GM23338 (cell line): ENCODE results near the gene GRM8.

ENCODE experiments used
- CREB1 ChIP-seq: fragments of 250-450 bp; sonication (Bioruptor Pico); IDR thresholded peaks from 2 replicates; pipeline ENCODE4 v1.5.0; 2020; ENCODE audit warnings: low read depth, mild to moderate bottlenecking, moderate library complexity
- ETS1 ChIP-seq: IDR thresholded peaks from 2 replicates; pipeline ENCODE4 v1.6.1; 2016; ENCODE audit warnings: antibody characterized with exemption
- EZH2 ChIP-seq: fragments of 200-600 bp; sonication (generic); IDR thresholded peaks from one replicate; pipeline ENCODE4 v1.8.0; 2017; ENCODE audit warnings: antibody characterized with exemption, mild to moderate bottlenecking, low read depth; ENCODE audit not compliant: unreplicated experiment
- EZH2phosphoT487 ChIP-seq: fragments of 200-600 bp; sonication (generic); IDR thresholded peaks from one replicate; pipeline ENCODE4 v1.8.1; 2018; ENCODE audit warnings: antibody characterized with exemption; ENCODE audit not compliant: unreplicated experiment
- JUNB ChIP-seq: IDR thresholded peaks from one replicate; pipeline ENCODE4 v1.6.1; 2016; ENCODE audit warnings: antibody characterized with exemption; ENCODE audit not compliant: unreplicated experiment
- NANOG ChIP-seq: IDR thresholded peaks from 2 replicates; pipeline ENCODE4 v1.6.1; 2016; ENCODE audit warnings: antibody characterized with exemption, borderline replicate concordance
- POLR2AphosphoS5 ChIP-seq: IDR thresholded peaks from 2 replicates; pipeline ENCODE4 v1.6.1; 2016; ENCODE audit warnings: antibody characterized with exemption, low read depth
- STAT1 ChIP-seq: IDR thresholded peaks from one replicate; pipeline ENCODE4 v1.6.1; 2016; ENCODE audit warnings: antibody characterized with exemption; ENCODE audit not compliant: unreplicated experiment
- ZNF331 ChIP-seq: fragments of 250-450 bp; sonication (Bioruptor Pico); IDR thresholded peaks from 2 replicates; pipeline ENCODE4 v1.5.0; 2020; ENCODE audit warnings: low read depth, mild to moderate bottlenecking, moderate library complexity
- TF ChIP-seq, protein P1 (sequence below), 2 experiments: fragments of 200-600 bp in 1 of 2; sonication (generic) in 1 of 2; conservative IDR thresholded peaks; 2 replicates each; pipeline versions ENCODE4 v1.5.1 to v1.6.1; 2016 to 2017; ENCODE audit warnings: antibody characterized with exemption in 2 of 2, low read depth in 2 of 2, mild to moderate bottlenecking in 2 of 2, moderate library complexity in 1 of 2
- TF ChIP-seq, protein P2 (sequence below): IDR thresholded peaks from one replicate; pipeline ENCODE4 v1.6.1; 2018; ENCODE audit warnings: antibody characterized with exemption; ENCODE audit not compliant: unreplicated experiment
- TF ChIP-seq, protein P3 (sequence below): fragments of 250-450 bp; sonication (Bioruptor Pico); IDR thresholded peaks from 2 replicates; pipeline ENCODE4 v1.5.0; 2020; ENCODE audit warnings: mild to moderate bottlenecking, moderate library complexity

- TF ChIP-seq, protein P1, sequence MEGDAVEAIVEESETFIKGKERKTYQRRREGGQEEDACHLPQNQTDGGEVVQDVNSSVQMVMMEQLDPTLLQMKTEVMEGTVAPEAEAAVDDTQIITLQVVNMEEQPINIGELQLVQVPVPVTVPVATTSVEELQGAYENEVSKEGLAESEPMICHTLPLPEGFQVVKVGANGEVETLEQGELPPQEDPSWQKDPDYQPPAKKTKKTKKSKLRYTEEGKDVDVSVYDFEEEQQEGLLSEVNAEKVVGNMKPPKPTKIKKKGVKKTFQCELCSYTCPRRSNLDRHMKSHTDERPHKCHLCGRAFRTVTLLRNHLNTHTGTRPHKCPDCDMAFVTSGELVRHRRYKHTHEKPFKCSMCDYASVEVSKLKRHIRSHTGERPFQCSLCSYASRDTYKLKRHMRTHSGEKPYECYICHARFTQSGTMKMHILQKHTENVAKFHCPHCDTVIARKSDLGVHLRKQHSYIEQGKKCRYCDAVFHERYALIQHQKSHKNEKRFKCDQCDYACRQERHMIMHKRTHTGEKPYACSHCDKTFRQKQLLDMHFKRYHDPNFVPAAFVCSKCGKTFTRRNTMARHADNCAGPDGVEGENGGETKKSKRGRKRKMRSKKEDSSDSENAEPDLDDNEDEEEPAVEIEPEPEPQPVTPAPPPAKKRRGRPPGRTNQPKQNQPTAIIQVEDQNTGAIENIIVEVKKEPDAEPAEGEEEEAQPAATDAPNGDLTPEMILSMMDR (conservative IDR thresholded peaks at IDR 0.05; ENCODE audit: low read depth in 2 of 2) = no peak
- TF ChIP-seq EZH2 (no peak), EZH2phosphoT487 (no peak), POLR2AphosphoS5 (no peak), STAT1 (no peak), JUNB (no peak), ZNF331 (CRISPR knock-in tag) (no peak), CREB1 (no peak), ETS1 (no peak), NANOG (no peak)
- TF ChIP-seq, protein P2, sequence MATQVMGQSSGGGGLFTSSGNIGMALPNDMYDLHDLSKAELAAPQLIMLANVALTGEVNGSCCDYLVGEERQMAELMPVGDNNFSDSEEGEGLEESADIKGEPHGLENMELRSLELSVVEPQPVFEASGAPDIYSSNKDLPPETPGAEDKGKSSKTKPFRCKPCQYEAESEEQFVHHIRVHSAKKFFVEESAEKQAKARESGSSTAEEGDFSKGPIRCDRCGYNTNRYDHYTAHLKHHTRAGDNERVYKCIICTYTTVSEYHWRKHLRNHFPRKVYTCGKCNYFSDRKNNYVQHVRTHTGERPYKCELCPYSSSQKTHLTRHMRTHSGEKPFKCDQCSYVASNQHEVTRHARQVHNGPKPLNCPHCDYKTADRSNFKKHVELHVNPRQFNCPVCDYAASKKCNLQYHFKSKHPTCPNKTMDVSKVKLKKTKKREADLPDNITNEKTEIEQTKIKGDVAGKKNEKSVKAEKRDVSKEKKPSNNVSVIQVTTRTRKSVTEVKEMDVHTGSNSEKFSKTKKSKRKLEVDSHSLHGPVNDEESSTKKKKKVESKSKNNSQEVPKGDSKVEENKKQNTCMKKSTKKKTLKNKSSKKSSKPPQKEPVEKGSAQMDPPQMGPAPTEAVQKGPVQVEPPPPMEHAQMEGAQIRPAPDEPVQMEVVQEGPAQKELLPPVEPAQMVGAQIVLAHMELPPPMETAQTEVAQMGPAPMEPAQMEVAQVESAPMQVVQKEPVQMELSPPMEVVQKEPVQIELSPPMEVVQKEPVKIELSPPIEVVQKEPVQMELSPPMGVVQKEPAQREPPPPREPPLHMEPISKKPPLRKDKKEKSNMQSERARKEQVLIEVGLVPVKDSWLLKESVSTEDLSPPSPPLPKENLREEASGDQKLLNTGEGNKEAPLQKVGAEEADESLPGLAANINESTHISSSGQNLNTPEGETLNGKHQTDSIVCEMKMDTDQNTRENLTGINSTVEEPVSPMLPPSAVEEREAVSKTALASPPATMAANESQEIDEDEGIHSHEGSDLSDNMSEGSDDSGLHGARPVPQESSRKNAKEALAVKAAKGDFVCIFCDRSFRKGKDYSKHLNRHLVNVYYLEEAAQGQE = no peak
- TF ChIP-seq, protein P3, sequence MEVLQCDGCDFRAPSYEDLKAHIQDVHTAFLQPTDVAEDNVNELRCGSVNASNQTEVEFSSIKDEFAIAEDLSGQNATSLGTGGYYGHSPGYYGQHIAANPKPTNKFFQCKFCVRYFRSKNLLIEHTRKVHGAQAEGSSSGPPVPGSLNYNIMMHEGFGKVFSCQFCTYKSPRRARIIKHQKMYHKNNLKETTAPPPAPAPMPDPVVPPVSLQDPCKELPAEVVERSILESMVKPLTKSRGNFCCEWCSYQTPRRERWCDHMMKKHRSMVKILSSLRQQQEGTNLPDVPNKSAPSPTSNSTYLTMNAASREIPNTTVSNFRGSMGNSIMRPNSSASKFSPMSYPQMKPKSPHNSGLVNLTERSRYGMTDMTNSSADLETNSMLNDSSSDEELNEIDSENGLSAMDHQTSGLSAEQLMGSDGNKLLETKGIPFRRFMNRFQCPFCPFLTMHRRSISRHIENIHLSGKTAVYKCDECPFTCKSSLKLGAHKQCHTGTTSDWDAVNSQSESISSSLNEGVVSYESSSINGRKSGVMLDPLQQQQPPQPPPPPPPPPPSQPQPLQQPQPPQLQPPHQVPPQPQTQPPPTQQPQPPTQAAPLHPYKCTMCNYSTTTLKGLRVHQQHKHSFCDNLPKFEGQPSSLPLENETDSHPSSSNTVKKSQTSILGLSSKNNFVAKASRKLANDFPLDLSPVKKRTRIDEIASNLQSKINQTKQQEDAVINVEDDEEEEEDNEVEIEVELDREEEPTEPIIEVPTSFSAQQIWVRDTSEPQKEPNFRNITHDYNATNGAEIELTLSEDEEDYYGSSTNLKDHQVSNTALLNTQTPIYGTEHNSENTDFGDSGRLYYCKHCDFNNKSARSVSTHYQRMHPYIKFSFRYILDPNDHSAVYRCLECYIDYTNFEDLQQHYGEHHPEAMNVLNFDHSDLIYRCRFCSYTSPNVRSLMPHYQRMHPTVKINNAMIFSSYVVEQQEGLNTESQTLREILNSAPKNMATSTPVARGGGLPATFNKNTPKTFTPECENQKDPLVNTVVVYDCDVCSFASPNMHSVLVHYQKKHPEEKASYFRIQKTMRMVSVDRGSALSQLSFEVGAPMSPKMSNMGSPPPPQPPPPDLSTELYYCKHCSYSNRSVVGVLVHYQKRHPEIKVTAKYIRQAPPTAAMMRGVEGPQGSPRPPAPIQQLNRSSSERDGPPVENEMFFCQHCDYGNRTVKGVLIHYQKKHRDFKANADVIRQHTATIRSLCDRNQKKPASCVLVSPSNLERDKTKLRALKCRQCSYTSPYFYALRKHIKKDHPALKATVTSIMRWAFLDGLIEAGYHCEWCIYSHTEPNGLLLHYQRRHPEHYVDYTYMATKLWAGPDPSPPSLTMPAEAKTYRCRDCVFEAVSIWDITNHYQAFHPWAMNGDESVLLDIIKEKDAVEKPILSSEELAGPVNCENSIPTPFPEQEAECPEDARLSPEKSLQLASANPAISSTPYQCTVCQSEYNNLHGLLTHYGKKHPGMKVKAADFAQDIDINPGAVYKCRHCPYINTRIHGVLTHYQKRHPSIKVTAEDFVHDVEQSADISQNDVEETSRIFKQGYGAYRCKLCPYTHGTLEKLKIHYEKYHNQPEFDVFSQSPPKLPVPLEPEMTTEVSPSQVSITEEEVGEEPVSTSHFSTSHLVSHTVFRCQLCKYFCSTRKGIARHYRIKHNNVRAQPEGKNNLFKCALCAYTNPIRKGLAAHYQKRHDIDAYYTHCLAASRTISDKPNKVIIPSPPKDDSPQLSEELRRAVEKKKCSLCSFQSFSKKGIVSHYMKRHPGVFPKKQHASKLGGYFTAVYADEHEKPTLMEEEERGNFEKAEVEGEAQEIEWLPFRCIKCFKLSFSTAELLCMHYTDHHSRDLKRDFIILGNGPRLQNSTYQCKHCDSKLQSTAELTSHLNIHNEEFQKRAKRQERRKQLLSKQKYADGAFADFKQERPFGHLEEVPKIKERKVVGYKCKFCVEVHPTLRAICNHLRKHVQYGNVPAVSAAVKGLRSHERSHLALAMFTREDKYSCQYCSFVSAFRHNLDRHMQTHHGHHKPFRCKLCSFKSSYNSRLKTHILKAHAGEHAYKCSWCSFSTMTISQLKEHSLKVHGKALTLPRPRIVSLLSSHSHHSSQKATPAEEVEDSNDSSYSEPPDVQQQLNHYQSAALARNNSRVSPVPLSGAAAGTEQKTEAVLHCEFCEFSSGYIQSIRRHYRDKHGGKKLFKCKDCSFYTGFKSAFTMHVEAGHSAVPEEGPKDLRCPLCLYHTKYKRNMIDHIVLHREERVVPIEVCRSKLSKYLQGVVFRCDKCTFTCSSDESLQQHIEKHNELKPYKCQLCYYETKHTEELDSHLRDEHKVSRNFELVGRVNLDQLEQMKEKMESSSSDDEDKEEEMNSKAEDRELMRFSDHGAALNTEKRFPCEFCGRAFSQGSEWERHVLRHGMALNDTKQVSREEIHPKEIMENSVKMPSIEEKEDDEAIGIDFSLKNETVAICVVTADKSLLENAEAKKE (CRISPR knock-in tag) = no peak
Observed at GRCh38 chr7:126791306-126791705, 461.4 kb downstream of the GRM8 start.
